Endothelial cell (in vitro differentiated cells): ENCODE results near the gene CPLANE1. TPM values are rescaled to one million over a fixed set of nuclear protein-coding genes. Genes with fewer than 3 reads are reported as not detected.
"Not testable (repeated sequence)": the region's sequence is repeated elsewhere in the genome, so short reads cannot be mapped to it uniquely, and the experiment has no call there.

ENCODE experiments used
- DNase-seq: peaks from one replicate; pipeline ENCODE4 v3.0.0; 2021; ENCODE audit warnings: low spot score
- H3K27ac Mint-ChIP-seq: one replicate; pipeline ENCODE4 v1.8.0; 2021; ENCODE audit warnings: mixed read lengths, inconsistent platforms; ENCODE audit not compliant: unreplicated experiment
- H3K27me3 Mint-ChIP-seq: one replicate; pipeline ENCODE4 v1.8.0; 2021; ENCODE audit warnings: mild to moderate bottlenecking, moderate library complexity, mixed read lengths, inconsistent platforms; ENCODE audit not compliant: unreplicated experiment
- H3K36me3 Mint-ChIP-seq: one replicate; pipeline ENCODE4 v1.8.0; 2021; ENCODE audit warnings: mild to moderate bottlenecking, low read depth, mixed read lengths, inconsistent platforms; ENCODE audit not compliant: unreplicated experiment
- H3K4me1 Mint-ChIP-seq: one replicate; pipeline ENCODE4 v1.8.0; 2021; ENCODE audit warnings: mild to moderate bottlenecking, mixed read lengths, inconsistent platforms; ENCODE audit not compliant: unreplicated experiment
- H3K4me3 Mint-ChIP-seq: one replicate; pipeline ENCODE4 v1.8.0; 2021; ENCODE audit warnings: mild to moderate bottlenecking, mixed read lengths, inconsistent platforms; ENCODE audit not compliant: unreplicated experiment
- H3K9me3 Mint-ChIP-seq: one replicate; pipeline ENCODE4 v1.8.0; 2021; ENCODE audit warnings: mixed read lengths, inconsistent platforms; ENCODE audit not compliant: unreplicated experiment
- long read RNA-seq: library from polyadenylated mRNA; unstranded; transcript quantifications from one replicate; pipeline ENCODE4 v2.0.0, GENCODE V29; 2020; ENCODE audit not compliant: unreplicated experiment
- total RNA-seq: library from RNA; stranded (reverse); fragmentation: NEBNext Ultra II Directional; extraction: Animal tissue kit (Norgen Biotek cat#: 25700); gene quantifications from one replicate; pipeline ENCODE4 v1.2.1, GENCODE V29; 2021; ENCODE audit not compliant: unreplicated experiment
- TF ChIP-seq, protein P1 (sequence below): fragments of 200-600 bp; sonication (generic); IDR thresholded peaks from one replicate; pipeline ENCODE4 v1.5.0; 2021; ENCODE audit warnings: antibody characterized with exemption; ENCODE audit not compliant: unreplicated experiment

The CPLANE1 gene
- total RNA-seq: 25.8 TPM
- long read RNA-seq, partial matches to known transcripts: 0 of 3 reads
- long read RNA-seq, other reads (novel, unspliced or antisense): 3 of 3 reads

DNA sequence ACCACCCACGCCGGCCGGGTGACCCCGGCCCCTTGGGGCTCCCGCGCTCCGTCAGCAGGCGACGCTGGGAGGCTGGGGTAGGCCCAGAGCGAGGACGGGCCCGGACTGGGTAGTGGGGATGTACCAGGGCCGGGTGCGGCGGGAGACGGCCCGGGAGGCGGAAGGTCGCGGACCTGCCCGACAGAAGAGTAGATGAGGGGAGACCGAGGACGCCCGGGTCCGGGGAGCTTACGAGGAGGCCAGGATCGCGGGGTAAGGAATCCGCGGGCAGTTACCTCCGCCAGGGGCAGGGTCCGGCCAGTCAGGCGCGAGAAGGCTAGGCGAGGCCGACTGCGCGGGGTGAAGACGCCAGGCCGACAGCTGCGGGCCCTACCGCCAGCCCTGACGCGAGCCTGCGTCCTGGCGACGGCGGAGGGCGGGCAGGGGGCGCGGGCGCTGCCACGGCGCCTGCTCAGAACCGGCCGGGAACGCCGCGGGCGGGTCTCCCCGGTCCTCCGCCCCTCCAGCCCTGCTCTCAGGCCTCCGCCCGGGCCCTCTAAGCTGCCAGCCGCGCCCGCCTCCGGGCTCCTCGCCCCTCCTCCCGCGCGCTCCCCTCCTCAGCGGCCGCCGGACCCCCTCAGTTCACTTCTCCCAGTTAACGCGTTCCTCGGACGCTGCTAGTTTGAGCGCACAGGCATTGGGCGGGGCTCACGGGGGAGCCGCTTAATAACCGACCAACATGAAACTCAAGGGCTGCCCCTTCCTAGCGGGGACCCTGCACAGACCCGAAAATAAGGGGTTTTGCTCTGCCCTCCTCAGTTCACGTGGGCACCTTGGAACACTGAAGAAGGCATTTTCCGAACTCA, at the start of gene CPLANE1:
Gene CPLANE1 (minus strand): TSS at position 407 of the 845 bp plus-strand sequence. CDS start 1,678 bp downstream, outside the sequence.
- H3K4me3 Mint-ChIP-seq: peak within 1 kb of the TSS; percentile 88
- peaks cover 5% of the 10 kb centered on the region for H3K27me3 Mint-ChIP-seq
- no peak within 1 kb of the TSS for H3K27ac Mint-ChIP-seq
- TF ChIP-seq, protein P1, sequence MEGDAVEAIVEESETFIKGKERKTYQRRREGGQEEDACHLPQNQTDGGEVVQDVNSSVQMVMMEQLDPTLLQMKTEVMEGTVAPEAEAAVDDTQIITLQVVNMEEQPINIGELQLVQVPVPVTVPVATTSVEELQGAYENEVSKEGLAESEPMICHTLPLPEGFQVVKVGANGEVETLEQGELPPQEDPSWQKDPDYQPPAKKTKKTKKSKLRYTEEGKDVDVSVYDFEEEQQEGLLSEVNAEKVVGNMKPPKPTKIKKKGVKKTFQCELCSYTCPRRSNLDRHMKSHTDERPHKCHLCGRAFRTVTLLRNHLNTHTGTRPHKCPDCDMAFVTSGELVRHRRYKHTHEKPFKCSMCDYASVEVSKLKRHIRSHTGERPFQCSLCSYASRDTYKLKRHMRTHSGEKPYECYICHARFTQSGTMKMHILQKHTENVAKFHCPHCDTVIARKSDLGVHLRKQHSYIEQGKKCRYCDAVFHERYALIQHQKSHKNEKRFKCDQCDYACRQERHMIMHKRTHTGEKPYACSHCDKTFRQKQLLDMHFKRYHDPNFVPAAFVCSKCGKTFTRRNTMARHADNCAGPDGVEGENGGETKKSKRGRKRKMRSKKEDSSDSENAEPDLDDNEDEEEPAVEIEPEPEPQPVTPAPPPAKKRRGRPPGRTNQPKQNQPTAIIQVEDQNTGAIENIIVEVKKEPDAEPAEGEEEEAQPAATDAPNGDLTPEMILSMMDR: no peak
- peak; percentile 83 for DNase-seq
- H3K36me3 Mint-ChIP-seq: no peaks in the 10 kb centered on the region
- H3K9me3 Mint-ChIP-seq: no peaks in the 10 kb centered on the region
- peaks cover 11% of the 10 kb centered on the region for H3K4me1 Mint-ChIP-seq

DNA sequence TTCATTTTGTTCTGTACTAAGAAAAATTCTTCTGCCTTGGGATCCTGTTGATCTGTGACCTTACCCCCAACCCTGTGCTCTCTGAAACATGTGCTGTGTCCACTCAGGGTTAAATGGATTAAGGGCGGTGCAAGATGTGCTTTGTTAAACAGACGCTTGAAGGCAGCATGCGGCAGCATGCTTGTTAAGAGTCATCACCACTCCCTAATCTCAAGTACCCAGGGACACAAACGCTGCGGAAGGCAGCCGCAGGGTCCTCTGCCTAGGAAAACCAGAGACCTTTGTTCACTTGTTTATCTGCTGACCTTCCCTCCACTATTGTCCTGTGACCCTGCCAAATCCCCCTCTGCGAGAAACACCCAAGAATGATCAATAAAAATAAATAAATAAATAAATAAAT, 47.1 kb upstream of the CPLANE1 start:
- H3K27me3 Mint-ChIP-seq, H3K4me1 Mint-ChIP-seq, H3K27ac Mint-ChIP-seq, H3K9me3 Mint-ChIP-seq, DNase-seq: not testable (repeated sequence)
- Mint-ChIP-seq H3K36me3 (peaks cover 45% of the 10 kb centered on the region), H3K4me3 (peak overlapping the region; percentile 62)

DNA sequence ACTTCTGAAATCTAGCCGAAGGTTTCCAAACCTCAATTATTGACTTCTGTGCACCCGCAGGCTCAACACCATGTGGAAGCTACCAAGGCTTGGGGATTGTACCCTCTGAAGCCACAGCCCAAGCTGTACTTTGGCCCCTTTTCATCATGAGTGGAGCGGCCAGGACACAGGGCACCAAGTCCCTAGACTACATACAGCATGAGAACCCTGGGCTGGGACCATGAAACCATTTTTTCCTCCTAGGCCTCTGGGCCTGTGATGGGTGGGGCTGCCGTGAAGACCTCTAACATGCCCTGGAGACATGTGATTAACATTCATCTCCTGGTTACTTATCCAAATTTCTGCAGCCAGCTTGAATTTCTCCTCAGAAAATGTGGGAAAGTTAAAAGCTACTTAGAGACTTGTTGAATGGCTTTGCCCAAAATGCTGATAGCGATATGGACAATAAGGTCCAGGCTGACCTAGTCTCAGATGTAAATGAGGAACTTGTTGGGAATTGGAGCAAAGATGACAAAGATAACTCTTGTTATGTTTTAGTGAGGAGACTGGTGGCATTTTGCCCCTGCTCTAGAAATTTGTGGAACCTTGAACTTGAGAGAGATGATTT, 34.1 kb upstream of the CPLANE1 start:
- peaks cover 3% of the 10 kb centered on the region for H3K27me3 Mint-ChIP-seq
- H3K4me1 Mint-ChIP-seq: no peaks in the 10 kb centered on the region
- no peak overlapping the region for H3K4me3 Mint-ChIP-seq
- TF ChIP-seq, protein P1: no peak
- H3K27ac Mint-ChIP-seq: no peak overlapping the region
- H3K9me3 Mint-ChIP-seq: peaks cover 17% of the 10 kb centered on the region
- H3K36me3 Mint-ChIP-seq: peaks cover 38% of the 10 kb centered on the region
- DNase-seq: no peak

DNA sequence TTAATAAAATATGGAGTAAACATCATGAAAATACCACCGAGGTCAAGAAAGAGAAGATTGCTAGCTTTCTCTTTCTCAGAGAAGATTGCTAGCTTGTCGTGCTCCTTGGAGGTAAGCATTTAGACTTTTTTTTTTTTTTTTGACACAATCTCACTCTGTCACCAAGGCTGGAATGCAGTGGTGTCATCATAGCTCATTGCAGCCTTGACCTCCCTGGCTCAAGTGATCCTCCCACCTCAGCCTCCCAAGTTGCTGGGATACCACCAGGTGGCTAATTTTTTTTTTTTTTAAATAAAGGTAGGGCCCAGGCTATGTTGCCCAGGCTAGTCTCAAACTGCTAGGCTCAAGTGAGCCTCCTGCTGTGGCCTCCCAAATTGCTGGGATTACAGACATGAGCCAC, 26.3 kb upstream of the CPLANE1 start:
- H3K27me3 Mint-ChIP-seq: peaks cover under 1% of the 10 kb centered on the region

DNA sequence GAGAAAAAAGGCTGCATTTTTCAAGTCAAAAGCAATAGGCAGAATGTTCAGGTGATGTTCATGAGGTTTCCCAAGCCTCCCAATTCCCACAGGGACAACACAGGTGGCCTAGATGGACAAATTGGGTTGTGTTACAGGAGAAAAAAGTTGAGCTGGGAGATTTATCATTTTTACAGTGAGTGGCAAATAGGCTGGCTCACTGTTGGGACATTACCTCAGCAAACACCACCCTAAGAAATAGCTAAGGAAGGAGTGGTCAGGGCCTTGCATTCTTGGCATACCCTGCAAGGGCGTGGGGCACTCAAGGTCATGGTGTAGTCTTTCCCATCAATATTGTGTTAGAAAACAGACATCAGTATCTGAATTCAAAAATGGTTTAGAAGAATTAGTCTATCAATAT, 23.3 kb upstream of the CPLANE1 start:
- H3K27me3 Mint-ChIP-seq: peaks cover 2% of the 10 kb centered on the region
- H3K27ac Mint-ChIP-seq: no peak overlapping the region
- no peak overlapping the region for H3K4me3 Mint-ChIP-seq
- DNase-seq: no peak
- H3K4me1 Mint-ChIP-seq: no peaks in the 10 kb centered on the region
- TF ChIP-seq, protein P1: no peak
- H3K9me3 Mint-ChIP-seq: no peaks in the 10 kb centered on the region
- H3K36me3 Mint-ChIP-seq: peaks cover 13% of the 10 kb centered on the region

More for the DNA sequence above, 26.3 kb upstream of the CPLANE1 start:
- no peak for DNase-seq
- peaks cover 12% of the 10 kb centered on the region for H3K36me3 Mint-ChIP-seq
- H3K27ac Mint-ChIP-seq: no peak overlapping the region
- H3K9me3 Mint-ChIP-seq: peaks cover 3% of the 10 kb centered on the region
- H3K4me1 Mint-ChIP-seq: no peaks in the 10 kb centered on the region
- TF ChIP-seq, protein P1: no peak
- H3K4me3 Mint-ChIP-seq: no peak overlapping the region

DNA sequence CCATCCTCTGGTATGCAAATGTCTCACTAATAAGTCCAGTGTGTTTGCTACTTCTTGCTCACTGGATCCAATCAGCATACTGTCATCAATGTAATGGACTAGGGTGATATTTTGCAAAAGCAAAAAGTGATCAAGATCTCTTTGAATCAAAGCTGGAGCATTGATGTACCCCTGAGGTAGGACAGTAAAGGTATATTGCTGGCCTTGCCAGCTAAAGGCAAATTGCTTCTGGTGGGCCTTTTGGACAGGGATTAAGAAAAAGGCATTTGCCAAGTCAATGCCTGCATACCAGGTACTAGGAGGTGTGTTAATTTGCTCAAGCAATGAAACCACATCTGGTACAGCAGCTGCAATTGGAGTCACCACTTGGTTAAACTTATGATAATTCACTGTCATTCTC, 18.9 kb upstream of the CPLANE1 start:
- DNase-seq: not testable (repeated sequence)

More for the DNA sequence above, 18.9 kb upstream of the CPLANE1 start:
- not testable (repeated sequence) for H3K9me3 Mint-ChIP-seq, H3K27me3 Mint-ChIP-seq, H3K4me3 Mint-ChIP-seq, H3K4me1 Mint-ChIP-seq, H3K27ac Mint-ChIP-seq
- H3K36me3 Mint-ChIP-seq: peaks cover 18% of the 10 kb centered on the region
